Measurements from ENCODE around the gene RNF208. TPM values are rescaled to one million over a fixed set of nuclear protein-coding genes. Genes with fewer than 3 reads are reported as not detected.
A peak's percentile ranks its signal among the peaks of the same experiment; 100 is the strongest.

Gene RNF208
- total RNA-seq, 2 donors from 2014 or later, result 5.9 to 7.9 TPM

DNA sequence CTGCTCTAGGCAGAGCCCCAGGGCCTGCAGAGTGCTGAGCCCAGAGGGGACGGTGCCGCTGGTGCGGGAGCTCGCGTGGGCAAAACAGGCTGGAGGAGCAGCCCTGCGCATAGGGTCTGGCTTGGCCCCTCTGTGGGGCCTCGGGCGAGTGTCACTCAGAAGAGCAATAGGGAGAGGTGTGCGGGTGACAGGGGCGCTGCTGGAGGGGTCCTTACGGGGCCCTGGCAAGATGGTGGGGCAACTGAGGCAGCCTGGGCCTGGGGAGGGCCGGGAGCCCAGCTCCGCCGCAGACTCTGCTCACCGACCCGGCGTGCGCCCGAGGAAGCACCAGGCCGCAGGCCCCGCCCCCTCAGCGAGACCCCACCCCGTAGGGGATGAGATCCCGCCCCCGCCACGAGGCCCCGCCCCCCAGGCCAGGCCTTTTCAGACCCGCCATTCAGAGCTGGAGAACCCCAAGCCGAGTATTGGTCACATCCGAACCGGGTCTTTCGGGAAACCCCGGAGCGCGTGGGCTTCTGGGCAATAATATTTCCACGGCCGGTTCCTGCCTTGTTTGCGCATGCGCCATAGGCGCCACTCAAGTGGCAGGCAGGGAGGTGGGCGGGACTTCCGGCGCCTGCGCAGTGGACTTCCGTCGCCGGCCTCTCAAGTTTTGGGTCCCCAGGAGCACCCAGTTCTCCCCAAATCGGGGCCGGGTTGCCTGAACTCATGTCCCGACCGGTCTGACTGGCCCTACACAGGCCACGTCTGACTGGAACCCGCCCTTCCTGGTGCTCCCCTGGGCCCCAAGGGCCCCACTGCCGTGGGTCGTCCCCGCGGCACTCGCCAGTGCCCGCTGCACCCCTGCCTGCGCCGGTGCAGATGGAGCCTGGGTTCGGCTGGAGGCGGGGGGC lies 1.3 kb upstream of the RNF208 start:
- TF ChIP-seq, protein P1, sequence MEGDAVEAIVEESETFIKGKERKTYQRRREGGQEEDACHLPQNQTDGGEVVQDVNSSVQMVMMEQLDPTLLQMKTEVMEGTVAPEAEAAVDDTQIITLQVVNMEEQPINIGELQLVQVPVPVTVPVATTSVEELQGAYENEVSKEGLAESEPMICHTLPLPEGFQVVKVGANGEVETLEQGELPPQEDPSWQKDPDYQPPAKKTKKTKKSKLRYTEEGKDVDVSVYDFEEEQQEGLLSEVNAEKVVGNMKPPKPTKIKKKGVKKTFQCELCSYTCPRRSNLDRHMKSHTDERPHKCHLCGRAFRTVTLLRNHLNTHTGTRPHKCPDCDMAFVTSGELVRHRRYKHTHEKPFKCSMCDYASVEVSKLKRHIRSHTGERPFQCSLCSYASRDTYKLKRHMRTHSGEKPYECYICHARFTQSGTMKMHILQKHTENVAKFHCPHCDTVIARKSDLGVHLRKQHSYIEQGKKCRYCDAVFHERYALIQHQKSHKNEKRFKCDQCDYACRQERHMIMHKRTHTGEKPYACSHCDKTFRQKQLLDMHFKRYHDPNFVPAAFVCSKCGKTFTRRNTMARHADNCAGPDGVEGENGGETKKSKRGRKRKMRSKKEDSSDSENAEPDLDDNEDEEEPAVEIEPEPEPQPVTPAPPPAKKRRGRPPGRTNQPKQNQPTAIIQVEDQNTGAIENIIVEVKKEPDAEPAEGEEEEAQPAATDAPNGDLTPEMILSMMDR (IDR thresholded peaks at IDR 0.05), result no peak
- Histone ChIP-seq H3K4me3 (peak overlapping the region; percentile 60 to 70), H3K4me1 (peaks cover 0 to 45% of the 10 kb centered on the region in 2 donors), H3K9me3 (no peaks in the 10 kb centered on the region), H3K27ac (peak overlapping the region; percentile 77 to 86), H3K36me3 (no peaks in the 10 kb centered on the region), H3K27me3 (peaks cover 0 to 4% of the 10 kb centered on the region in 2 donors)
- peak; percentile 99 for DNase-seq (ENCODE audit: low spot score)

DNA sequence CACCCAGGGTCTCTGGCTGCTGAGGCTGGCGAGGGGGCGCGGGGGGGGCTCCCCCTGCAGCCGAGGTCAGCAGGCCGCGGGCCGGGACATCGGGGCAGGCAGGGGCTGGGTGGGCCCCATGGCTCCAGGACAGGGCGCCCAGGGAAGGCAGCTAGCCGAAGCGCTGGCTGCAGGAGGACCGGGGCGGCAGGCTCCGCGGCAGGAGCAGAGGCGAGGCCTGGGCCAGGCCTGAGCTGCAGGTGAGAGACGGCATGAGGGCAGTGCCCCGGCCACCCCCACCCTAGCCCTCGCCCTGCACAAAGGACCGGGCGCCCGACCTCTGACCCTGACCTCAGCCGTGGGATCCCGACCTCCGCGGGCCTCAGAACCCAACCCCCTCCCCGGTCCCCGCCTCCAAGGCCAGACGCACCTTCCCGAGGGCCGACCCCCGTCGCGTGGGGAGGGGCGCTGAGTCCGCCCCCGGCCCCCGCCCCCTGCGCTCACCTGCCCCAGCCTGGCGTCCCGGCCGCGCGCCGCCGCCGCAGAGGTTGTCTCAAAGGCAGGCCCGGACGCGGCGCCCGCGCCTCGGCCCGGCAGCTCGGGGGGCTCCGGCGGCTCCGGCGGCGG lies 431 bp downstream of the RNF208 start:
- Histone ChIP-seq H3K4me1 (peaks cover 0 to 50% of the 10 kb centered on the region in 2 donors), H3K9me3 (no peaks in the 10 kb centered on the region), H3K27me3 (no peaks in the 10 kb centered on the region), H3K4me3 (peak overlapping the region; percentile 45 to 54), H3K27ac (peak overlapping the region; percentile 53 to 60), H3K36me3 (no peaks in the 10 kb centered on the region)
- TF ChIP-seq, protein P1 (IDR thresholded peaks at IDR 0.05), result no peak
- DNase-seq (ENCODE audit: low spot score), result no peak

DNA sequence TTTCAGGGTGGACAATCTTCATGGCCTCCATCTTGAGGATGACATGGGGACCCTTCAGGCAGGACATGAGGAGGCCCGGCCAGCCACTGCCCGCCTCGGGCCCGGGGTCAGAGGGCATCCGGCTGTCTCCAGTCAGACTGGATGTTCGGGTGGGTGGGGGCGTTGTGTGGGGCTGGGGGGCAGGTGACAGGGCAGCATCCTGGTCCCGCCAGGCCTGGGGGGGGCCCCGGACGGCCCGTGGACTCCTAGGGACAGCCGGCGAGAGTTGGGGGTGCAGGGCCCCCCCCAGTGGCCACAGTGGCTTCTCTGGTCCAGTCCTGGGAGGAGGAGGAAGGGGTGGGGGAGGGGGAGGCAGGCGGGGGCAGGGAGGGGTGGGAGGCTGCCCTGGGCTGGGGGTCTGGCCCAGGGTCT lies 940 bp downstream of the RNF208 start:
- Histone ChIP-seq H3K27me3 (no peaks in the 10 kb centered on the region), H3K4me3 (peak overlapping the region in 1 of 2 donors; percentile 54), H3K4me1 (peaks cover 0 to 50% of the 10 kb centered on the region in 2 donors), H3K9me3 (no peaks in the 10 kb centered on the region), H3K27ac (peak overlapping the region; percentile 53 to 60), H3K36me3 (no peaks in the 10 kb centered on the region)
- DNase-seq (ENCODE audit: low spot score), result no peak
- TF ChIP-seq, protein P1 (IDR thresholded peaks at IDR 0.05), result no peak

DNA sequence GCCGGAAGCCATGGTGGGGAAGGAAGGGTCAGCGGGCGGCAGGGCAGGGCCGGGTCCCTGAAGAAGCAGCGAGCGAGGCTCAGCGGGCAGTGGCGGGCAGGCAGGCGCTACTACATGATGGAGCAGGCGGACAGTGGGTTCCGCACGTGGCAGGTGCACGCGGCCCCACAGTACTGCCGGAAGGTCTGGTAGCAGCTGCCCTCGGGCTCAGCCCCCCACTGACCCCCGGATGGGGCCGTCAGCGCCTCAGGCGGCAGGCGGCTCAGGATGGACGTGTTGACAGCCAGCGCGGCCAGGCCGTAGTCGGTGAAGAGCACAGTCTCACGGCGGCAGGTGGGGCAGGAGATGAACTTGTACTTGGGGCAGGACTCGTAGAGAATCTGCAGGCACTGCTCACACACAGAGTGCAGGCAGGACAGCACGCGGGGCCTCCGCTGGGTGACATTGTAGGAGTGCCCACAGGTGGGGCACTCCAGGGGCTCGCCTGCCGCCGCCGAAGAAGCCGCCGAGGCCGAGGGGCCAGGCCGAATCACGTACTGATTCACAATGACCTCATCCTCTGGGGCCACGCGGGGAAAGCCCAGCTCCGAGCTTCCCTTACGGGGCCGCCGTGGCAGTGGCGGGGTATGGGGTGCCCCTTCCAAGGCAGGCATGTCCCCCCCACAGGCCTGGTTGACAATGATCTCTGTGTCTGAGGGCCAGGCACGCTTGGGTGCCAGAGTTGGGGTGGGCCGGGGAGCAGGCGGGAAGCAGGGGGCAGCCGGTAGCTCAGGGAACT lies 1.5 kb downstream of the RNF208 start:
- H3K27me3 ChIP-seq, result no peaks in the 10 kb centered on the region
- no peak for DNase-seq (ENCODE audit: low spot score)
- H3K9me3 ChIP-seq, result no peaks in the 10 kb centered on the region
- H3K4me3 ChIP-seq, result no peak overlapping the region
- no peaks in the 10 kb centered on the region for H3K36me3 ChIP-seq
- H3K27ac ChIP-seq, result no peak overlapping the region
- H3K4me1 ChIP-seq, result peaks cover 0 to 50% of the 10 kb centered on the region in 2 donors
- TF ChIP-seq, protein P1 (IDR thresholded peaks at IDR 0.05), result no peak

DNA sequence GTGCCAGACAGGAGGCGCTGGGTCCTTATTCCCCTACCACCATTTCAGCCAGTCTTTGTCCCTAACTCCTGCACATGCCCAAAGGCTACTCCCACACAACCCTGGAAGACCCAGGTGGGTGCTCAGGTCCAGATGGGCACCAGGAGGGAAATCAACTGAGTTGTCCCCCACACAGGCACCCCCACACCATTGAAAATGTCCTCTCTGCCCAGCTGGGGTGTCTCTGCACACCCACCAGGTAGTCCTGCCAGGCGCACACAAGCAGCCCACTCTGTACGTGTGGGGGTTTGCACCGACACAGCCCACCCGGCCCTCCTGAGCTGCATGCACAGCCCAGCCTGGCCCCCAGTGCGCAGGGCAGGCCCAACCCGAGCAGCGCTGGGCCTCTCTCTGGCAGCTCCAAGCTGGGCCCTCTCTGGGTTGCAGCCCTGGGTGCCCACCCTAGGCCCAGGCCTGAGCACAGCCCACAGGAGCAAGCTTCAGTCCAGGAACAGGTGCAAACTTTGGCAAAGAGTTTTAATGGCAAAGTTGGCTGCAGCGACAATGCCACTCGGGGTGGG lies 2.2 kb downstream of the RNF208 start:
- Histone ChIP-seq H3K36me3 (no peaks in the 10 kb centered on the region), H3K4me3 (no peak overlapping the region), H3K27me3 (no peaks in the 10 kb centered on the region), H3K27ac (no peak overlapping the region), H3K9me3 (no peaks in the 10 kb centered on the region), H3K4me1 (peaks cover 0 to 50% of the 10 kb centered on the region in 2 donors)
- DNase-seq (ENCODE audit: low spot score), result no peak
- TF ChIP-seq, protein P1 (IDR thresholded peaks at IDR 0.05), result no peak
